Stimulated activated CD4-positive, alpha-beta T cell treated with anti-CD3 and anti-CD28 coated beads, Interleukin-12 subunit alpha, Interleukin-12 subunit beta, amount 100 ng/mL, for 4 hours (primary cell): ENCODE results near the gene ZNF768.
"Not testable (repeated sequence)": the region's sequence is repeated elsewhere in the genome, so short reads cannot be mapped to it uniquely, and the experiment has no call there.

Source experiments
- DNase-seq: peaks from one replicate; pipeline ENCODE4 v3.0.0-alpha.2; 2020

Gene ZNF768

GRCh38 chr16:30555315-30556124 lies 29.2 kb upstream of the ZNF768 start:
- no peak for DNase-seq

- DNase-seq, result no peak
Measured at GRCh38 chr16:30554557-30555314, 28.4 kb upstream of the ZNF768 start.

DNA sequence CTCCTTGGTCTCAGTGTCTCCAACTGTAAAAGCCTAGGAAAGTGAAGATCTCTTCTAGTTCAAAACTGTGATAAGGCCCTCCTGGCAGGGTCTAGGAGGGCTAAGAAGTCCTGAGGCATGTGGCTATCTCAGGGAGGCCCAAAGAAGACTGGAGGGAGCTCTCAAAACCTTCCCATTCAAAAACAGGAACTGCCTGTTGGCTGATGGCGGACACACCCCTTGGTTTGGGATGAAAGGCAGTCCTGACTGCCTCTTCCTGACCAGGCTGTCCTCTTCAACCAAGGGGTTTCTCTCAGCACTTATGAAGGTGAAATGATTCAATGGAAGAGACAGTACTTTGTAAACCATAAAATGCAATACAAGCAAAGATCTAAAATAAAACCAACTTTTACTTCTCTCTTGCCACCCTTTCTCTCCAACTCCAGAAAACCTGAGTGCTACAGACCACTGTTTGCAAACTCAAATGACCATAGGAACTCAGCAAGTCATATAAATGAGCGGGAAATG lies 27.1 kb upstream of the ZNF768 start:
- DNase-seq, result no peak

- no peak for DNase-seq
Measured at GRCh38 chr16:30552956-30553355, 26.6 kb upstream of the ZNF768 start.

GRCh38 chr16:30551781-30552180 lies 25.4 kb upstream of the ZNF768 start:
- peak; percentile 59 for DNase-seq

DNA sequence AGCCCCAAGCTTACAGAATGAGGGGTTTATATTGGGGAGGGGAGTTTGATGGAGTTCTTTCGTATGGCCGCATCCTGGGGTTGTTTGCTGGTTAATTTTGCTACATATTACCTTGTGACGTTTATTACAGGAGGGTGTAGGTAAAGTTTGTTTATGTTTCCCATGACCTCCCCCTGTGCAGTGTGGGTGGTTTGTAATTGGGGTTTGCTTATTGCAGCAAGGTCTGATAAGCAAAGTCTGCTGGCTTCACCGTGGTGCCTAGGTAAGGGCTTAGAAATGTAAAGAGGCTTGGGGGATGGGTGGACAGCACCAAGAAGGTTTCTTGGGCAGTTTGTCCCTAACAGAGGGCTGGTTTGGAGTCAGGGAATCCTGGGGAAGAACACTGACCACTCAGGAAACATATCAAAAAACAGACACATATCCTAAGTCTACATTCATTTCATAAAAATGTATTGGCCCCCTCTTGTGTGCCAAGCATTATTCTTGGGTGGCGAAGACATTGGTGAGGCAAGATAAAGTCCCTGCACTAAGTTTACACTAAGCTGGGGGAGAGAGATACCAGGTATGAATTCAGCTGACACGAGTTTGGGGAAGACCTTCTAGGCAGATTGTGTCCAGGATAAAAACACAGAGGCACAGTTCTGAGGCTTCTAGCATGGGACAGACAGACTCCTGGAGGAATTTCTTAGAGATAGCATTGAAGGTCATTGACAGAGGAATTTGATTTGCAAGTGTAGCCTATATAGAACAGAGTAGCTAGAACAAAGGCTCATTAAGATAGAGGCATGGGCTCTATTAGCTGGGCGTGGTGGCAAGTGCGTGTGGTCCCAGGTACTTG lies 22.3 kb upstream of the ZNF768 start:
- no peak for DNase-seq

DNA sequence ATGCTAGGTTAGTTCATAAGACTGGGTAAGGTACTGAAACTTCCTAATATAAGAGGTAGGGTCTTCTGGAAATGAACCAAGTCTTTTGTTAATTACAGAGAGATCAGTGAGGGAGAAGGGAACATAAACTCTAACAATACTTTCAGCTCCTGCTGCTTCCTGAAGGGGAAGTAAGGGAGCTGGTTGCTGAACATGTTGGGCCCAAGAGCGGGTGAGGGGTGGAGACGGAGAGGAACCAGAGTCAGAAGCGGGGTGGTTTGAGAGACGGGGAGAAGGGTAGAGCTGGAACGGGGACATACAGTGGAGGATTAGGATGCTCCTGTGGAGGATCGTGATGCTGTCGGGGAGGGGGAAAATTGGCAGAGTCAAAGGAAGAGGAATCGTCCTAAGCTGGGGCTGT lies 19.7 kb upstream of the ZNF768 start:
- no peak for DNase-seq

DNA sequence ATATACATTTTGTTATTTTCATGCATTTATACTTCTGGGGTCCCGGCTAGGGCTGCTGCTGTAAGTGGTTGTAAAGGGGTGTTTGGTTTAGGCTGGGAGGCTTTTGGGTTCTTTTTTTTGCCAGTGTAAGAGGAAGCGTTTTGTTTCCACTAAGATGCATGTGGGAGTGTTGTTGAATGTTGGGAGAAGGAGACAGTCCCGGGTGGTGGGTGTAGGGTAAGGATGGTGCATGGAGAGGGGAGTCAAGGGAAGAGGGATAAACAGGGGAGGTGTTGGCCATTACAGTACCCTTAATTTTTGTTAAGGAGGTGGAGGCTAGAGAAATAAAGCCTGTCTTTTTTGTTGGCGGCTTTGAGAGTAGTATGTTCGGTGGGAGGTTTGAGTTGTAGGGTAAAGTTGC lies 16.7 kb upstream of the ZNF768 start:
- DNase-seq, result no peak

- no peak for DNase-seq
Measured at GRCh38 chr16:30541502-30542329, 15.3 kb upstream of the ZNF768 start.

- DNase-seq, result not testable (repeated sequence)
Measured at GRCh38 chr16:30540916-30541464, 14.6 kb upstream of the ZNF768 start.

GRCh38 chr16:30539986-30540526 lies 13.7 kb upstream of the ZNF768 start:
- not testable (repeated sequence) for DNase-seq

- no peak for DNase-seq
Measured at GRCh38 chr16:30539000-30539964, 12.9 kb upstream of the ZNF768 start.

DNA sequence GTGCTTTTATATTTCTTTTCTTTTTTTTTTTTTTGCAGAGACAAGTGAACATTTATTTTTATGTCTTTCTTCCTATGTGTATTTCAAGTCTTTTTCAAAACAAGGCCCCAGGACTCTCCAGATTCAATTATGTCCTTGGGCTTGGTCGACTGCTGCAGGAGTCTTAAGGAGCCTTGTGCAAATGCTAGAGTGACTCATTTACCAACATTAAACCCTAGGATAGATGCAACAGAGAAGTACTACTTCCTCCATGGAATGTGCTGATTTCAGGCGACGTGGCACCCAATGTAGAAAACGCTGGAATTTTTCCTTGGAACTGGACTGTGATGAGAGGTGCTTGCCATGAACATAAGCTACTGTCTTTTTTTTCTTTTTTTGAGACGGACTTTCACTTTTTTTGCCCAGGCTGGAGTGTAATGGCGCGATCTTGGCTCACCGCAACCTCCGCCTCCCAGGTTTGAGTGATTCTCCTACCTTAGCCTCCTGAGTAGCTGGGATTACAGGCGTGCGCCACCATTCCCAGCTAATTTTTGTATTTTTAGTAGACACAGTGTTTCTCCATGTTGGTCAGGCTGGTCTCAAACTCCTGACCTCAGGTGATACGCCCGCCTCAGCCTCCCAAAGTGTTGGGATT lies 10.1 kb upstream of the ZNF768 start:
- DNase-seq, result not testable (repeated sequence)

DNA sequence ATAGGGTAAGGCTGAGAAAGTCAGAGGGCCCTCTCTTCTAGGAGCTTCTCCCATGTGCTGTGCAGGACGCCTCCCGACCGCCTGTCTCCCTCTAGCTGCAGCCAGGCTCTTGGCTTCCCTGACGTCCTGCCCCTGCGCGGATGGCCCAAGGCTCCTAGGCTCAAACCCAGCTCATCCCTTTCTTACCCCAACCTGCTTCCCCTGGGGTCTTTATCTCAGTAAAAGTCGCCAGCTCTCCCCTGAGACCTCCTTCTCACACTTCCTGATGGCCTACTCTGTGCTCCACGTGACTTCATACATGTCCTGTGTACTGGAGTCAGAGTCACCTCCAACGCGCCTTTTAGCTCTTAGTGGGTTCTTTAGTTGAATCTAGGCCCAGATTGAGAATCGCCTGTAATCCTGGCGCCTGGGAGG lies 9.4 kb upstream of the ZNF768 start:
- DNase-seq, result peak; percentile 61

- DNase-seq, result no peak
Measured at GRCh38 chr16:30535106-30535776, 8.9 kb upstream of the ZNF768 start.

GRCh38 chr16:30534368-30535105 lies 8.2 kb upstream of the ZNF768 start, which contains the start of gene ZNF747:
TSS of gene ZNF747 (minus strand) at chr16:30534858. CDS start at chr16:30534679, 179 bp downstream.
- peak; percentile 92 for DNase-seq

DNA sequence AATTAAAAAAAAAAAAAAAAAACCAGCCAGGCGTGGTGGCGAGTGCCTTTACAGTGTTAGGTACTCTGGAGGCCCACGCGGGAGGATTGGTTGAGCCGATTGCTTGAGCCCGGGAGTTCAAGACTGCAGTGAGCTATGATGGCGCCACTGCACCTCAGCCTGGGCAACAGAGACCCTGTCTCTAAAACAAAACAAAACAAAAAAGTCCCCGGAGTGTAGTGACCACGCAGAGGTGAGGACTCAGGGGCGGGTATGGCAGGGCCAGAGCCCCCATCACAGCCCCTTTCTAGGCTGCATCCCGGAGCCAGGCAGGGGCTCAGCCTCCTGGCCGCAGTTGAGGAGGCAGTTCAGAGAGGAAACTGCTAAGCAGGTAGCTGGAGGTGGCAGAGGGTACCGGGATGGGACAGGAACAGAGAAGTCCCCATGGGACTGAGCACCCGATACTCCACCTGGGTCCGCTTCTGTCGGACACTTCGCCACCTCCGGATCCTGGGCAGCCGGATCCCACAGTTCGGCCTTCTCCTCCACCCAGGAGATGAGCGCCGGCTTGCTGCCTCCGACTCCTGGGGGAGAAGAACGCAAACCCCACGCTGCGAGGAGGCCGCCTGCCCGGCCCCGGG lies 7.5 kb upstream of the ZNF768 start:
- no peak for DNase-seq

DNA sequence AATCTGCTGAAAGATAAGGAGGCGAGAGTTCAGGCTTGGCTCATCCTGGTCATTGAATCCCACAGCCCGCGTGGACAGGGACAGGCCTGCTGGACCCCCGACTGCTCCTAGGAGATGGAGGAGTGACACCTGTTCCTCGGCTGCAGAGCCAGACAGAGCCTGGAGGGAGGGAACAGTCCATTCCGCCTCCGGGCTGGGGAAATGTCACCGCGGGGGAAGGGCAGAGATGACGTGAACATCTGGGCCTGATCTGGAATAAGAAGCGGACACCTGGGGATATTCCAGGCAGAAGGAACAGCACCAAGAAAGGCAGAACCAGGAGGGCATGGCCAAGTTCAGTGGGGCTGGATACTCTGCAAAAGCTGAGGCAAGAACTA lies 6.8 kb upstream of the ZNF768 start:
- DNase-seq, result no peak
